HG03039 (cell line): ENCODE data around the gene SGK1.

Source experiments
- ATAC-seq: cut with Tn5 transposase; IDR thresholded peaks from one replicate; pipeline ENCODE4 v1.9.1; 2021; ENCODE audit warnings: mild to moderate bottlenecking, moderate library complexity; ENCODE audit not compliant: unreplicated experiment

Gene SGK1

GRCh38 chr6:134138226-134138975, 179.5 kb downstream of the SGK1 start:
- ATAC-seq: no peak

GRCh38 chr6:134134654-134135053, 183.3 kb downstream of the SGK1 start:
- ATAC-seq: no peak

- no peak for ATAC-seq
These were observed 185.3 kb downstream of the SGK1 start for GRCh38 chr6:134132494-134133141.

- ATAC-seq: no peak
These were observed 186.3 kb downstream of the SGK1 start for GRCh38 chr6:134131530-134132139.

GRCh38 chr6:134128146-134128545, 189.8 kb downstream of the SGK1 start:
- no peak for ATAC-seq

- no peak for ATAC-seq
These were observed 194.2 kb downstream of the SGK1 start for GRCh38 chr6:134123666-134124208.

- ATAC-seq: no peak
These were observed 195.1 kb downstream of the SGK1 start for GRCh38 chr6:134122775-134123174.

GRCh38 chr6:134119486-134119885, 198.4 kb downstream of the SGK1 start:
- ATAC-seq: no peak
